DND-41 (cell line): Measurements from ENCODE around the gene FMN2.

Experiments used
- CTCF ChIP-seq: IDR thresholded peaks from 2 replicates; pipeline ENCODE4 v1.5.1; 2012; ENCODE audit warnings: borderline replicate concordance, low read length, moderate library complexity, mild to moderate bottlenecking; ENCODE audit not compliant: poor library complexity, severe bottlenecking; ENCODE audit errors: extremely low read depth
- EZH2 ChIP-seq: IDR thresholded peaks from 3 replicates; pipeline ENCODE4 v1.6.1; 2012; ENCODE audit warnings: borderline replicate concordance, low read depth, mild to moderate bottlenecking, moderate library complexity, low read length, inconsistent platforms; ENCODE audit not compliant: severe bottlenecking

DNA sequence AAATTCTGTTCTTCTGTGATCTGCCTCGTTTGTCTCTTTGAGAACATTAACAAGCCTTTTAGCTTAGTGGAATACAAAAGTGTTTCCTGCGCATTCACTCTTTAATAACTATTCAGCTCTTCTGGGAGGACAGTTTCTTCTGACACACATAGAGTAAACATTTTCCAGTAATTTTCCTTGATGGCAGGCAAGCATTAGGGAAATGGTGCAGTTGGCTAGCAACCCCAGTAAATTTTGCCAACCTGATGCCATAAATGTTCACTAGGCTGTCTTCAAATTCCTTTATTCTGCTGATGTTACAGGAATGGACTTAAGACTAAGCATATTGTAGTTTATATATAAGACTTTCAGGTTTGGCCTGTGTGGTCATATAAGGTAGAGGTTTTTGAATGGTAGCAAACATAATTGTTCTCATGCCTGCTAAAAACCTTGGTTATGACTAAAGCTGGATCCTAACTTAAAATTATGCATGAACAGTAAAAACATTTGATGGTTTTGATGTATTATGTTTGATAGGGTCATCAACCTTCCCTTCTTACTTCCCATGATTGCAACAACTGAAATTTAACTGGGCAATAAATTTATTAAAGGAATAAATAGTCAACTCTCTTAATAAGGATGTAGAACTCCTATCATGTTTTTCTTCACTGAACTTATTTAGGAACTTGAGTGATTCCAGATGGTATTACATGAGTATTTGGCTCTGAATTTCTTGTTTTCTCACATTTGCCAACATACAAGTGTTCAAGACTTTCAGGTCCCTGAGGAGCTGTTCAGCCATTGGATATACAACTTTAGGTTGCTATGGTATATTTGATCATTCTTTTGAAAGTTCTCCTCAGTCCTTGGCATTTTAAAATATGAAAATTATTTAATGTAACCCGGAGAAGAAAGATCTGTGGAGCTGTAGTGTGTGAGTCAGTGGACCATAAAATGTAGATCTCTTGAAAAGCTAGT lies 223.4 kb downstream of the FMN2 start:
- no peak for TF ChIP-seq CTCF
- no peak for TF ChIP-seq EZH2
